ENCODE results near the gene FAM193A. TPM values are rescaled to one million over a fixed set of nuclear protein-coding genes. Genes with fewer than 3 reads are reported as not detected.
"Not testable (repeated sequence)": the region's sequence is repeated elsewhere in the genome, so short reads cannot be mapped to it uniquely, and the experiment has no call there.

FAM193A gene
- polyA plus RNA-seq, 1 donor: 31.3 TPM

GRCh38 chr4:2746891-2747695 lies 210.6 kb downstream of the FAM193A start:
- no peak for DNase-seq

GRCh38 chr4:2750719-2751605 lies 214.5 kb downstream of the FAM193A start:
- no peak for DNase-seq

- no peak for DNase-seq
Observed at GRCh38 chr4:2753436-2753835, 217.0 kb downstream of the FAM193A start.

DNA sequence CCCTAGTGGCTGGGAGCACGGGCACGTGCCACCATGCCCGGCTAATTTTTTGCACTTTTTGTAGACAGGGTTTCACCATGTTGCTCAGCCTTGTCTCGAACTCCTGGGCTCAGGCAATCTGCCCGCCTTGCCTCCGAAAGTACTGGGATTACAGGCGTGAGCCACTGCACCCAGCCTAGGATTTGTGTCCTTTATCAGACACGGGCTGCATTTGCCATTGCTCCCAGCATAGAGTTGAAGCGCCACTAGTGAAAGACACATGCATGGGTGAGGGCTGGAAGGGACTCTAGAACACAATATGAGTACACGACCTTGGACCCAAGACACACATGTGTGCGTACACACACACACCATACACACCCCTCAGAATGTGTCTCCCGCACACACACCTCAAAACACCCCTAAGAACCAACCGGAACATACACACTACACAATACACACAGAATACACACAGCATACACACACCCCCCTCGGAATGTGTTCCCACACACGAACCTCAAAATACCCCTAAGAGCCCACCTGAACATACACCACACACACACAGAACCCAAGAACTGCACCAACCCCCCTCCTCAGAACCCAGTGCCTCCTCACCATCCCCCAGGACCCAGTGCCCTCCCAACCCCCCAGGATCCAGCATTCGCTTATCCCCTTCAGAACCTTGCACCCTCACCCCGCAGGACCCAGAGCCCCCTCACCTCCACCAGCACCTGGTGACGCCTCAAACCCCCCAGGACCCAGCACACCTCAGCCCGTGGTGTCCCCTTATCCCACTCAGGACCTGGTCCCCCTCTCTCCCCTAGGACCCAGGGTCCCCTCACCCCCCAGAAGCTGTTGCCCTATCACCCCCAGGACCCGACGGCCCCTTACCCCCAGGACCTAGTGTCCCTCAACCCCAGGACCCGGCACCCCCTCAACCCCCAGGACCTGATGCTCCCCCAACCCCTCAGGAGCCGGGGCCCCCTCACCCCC lies 218.7 kb downstream of the FAM193A start:
- no peak for DNase-seq

GRCh38 chr4:2755821-2756690 lies 219.6 kb downstream of the FAM193A start, which contains the start of gene TNIP2:
TSS of gene TNIP2 (minus strand) at chr4:2756336. CDS start at chr4:2756289, 47 bp downstream.
- peak; percentile 55 for DNase-seq

DNA sequence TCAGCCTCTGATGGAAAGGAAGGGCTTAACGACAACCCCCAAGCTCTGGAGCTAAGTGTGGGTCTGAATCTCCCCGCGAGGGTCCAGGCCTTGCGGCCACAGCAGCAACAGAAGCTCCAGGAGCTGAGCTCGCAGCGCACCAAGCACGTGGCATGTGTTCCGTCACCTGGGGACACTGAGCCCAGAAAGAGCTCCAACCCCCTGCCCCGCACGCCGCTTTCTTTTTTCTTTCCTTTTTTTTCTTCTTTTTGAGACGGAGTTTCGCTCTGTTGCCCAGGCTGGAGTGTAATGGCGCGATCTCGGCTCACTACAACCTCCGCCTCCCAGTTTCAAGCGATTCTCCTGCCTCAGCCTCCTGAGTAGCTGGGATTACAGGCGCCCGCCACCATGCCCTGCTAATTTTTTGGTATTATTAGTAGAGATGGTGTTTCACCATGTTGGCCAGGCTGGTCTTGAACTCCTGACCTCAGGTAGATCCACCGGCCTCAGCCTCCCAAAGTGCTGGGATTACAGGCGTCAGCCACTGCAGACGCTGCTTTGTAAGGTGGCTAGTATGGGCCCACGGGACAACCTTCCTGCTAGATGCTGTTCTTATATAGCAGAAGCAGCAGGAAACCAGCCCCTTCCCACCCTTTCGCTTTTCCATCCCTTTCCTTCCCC lies 220.4 kb downstream of the FAM193A start:
- no peak for DNase-seq

DNA sequence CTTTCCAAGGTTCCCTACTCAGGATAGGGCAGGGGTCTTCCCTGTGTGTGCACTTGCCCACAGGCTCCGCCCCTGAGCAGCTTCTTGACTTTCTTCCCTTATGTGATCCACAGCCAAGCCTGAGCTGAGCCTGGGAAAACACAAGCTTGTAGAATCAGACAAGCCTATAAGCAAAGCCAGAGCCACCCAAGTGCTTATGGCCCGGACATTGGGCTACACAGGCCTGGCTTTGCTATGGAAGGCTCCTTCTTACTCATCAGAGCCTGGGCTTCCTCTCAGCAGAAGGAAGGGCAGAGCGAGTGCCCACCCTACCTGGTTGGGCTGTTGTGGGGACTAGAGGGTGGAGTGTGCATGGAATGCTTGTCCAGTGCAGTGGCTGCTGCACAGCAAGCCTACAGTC lies 221.0 kb downstream of the FAM193A start:
- no peak for DNase-seq

- no peak for DNase-seq
Observed at GRCh38 chr4:2761035-2761923, 224.8 kb downstream of the FAM193A start.

DNA sequence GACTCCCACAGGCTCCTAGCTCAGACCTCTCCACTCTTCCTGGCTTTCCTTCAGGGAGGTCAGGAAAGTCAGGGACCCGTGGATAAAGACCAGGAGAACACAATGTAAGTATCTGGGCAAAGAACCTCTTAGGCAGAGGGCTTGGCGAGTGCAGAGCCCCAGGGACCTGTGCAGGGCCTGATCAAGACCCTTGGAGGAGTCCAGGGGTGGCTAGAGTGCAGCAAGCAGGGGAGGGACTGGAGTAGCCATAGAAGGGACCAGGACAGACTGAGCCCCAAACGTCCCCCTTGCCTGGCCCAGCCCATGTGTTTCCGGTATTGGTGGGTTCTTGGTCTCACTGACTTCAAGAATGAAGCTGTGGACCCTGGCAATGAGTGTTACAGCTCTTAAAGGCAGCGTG lies 225.6 kb downstream of the FAM193A start:
- DNase-seq: no peak

DNA sequence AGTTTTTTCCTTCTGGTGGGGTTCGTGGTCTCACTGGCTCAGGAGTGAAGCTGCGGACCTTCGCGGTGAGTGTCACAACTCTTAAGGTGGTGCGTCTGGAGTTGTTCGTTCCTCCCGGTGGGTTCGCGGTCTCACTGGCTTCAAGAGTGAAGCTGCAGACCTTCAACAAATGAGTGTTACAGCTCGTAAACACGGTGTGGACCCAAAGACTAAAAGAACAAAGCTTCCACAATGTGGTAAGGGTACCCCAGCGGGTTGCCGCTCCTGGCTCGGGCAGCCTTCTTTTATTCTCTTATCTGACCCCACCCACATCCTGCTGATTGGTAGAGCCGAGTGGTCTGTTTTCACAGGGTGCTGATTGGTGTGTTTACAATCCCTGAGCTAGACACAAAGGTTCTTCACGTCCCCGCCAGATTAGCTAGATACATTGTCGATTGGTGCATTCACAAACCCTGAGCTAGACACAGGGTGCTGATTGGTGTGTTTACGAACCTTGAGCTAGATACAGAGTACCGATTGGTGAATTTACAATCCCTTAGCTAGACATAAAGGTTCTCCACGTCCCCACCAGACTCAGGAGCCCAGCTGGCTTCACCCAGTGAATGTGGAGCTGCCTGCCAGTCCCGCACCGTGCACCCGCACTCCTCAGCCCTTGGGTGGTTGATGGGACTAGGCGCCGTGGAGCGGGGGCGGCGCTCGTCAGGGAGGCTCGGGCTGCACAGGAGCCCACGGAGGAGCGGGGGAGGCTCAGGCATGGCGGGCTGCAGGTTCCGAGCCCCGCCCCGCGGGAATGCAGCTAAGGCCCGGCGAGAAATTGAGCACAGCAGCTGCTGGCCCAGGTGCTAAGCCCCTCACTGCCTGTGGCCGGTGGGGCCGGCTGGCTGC lies 226.3 kb downstream of the FAM193A start:
- DNase-seq: not testable (repeated sequence)

DNA sequence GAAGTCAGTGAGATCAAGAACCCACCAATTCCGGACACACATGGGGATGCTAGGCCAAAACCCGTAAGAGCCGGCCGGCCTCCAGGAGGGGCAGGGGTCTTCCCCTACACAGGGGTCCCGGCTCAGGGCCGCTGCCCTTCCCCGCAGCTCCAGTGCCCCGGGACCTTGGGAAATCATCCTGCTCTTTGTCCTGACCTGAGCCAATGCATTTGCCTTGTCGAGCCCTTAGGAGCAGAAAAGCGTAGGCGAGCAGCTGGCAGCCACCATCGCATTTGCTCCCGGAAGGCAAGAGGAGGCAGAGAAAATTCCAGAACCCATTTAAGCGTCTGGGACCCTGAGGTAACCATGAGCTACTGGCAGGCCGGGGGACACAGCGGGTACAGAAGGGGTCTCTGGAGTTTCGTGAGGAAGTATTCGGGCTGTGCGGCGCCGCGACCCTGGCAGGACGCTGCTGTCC lies 227.1 kb downstream of the FAM193A start:
- no peak for DNase-seq

DNA sequence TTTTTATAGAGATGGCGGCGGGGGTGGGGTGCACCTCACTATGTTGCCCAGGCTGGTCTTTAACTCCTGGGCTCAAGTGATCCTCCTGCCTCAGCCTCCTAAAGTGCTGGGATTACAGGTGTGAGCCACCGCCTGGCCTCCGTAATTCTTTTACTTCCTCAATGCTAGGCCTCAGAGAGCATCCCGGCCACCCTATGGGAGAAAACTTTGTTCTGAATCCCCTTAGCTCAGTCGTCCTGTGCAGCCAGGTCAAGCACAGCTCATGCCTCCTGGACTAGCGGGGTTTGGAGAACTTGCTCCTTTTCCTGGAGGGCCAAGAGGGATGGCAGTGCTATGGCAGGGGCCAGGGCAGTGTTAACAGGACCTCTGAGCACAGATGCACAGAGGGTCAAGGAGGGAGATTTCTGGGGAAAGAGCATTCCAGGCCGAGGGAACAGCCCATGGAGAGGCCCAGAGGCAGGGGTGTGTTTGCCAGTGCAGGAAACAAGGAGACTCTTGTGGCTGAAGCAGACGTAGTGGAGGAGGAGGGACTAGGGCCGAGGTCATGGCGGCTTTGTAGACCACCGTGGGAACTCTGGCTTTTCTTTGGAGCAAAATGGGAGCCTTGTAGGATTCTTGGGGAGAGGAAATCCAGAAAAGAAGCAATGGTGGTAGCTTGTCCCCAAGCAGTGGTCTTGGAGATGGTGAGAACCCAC lies 229.5 kb downstream of the FAM193A start:
- no peak for DNase-seq

GRCh38 chr4:2767046-2767704 lies 230.7 kb downstream of the FAM193A start:
- no peak for DNase-seq

DNA sequence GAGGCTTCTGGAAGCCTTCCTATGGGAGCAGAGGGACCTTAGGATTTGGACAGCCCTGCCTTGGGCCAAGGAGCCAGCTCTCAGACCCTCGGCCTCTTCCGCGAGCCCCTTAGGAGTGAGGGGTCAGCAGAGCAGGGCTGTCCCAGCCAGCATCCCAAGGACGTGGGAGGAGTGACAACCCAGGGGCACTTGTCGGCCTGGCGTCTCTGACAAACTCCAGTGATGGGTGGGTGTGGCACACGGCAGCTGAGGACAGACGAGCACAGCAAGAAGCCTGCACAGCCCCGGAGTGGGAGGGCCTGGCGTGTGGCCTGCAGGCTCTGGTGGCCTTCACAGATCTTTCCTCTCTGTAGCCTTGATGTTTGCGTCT lies 231.2 kb downstream of the FAM193A start:
- no peak for DNase-seq

DNA sequence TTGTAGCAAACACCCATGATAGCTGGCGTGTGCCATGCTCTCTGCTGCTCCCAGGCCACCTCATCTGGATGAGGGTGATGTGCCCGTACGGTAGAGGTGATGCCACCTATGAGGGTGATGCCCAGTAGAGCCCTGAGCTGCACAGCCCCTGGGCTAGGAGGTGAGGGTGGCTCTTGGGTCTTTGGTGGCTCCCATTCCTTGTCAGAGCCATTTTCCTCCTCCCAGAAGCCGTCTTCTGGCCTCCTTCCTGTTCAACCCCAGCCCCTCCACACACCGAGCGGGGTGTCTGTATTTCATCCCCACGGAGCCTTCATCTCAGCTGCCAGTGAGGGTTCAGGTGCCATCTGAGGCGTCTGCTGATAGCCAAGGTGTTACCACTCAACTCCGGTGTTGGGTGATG lies 231.7 kb downstream of the FAM193A start:
- no peak for DNase-seq

DNA sequence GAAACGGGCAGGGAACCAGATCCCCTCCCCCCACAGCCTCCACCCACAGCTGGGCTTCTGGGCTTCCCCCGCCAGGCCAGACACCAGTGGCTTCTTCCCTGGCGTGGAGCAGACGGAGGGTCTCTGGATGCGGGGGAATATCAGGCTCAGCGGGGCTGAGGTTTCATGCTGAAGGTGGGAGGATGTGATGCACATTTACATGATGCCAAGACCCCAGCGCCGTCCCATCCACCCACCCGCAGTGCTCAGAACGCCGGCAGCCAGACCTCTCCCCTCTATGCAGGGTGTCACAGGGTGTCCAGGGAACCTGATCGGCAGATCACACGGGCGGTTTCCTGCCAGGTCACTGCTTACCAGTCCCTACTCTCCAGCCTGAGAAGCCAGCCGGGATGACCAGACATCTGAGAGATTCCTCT lies 232.5 kb downstream of the FAM193A start:
- DNase-seq: no peak

GRCh38 chr4:2771264-2771663 lies 234.8 kb downstream of the FAM193A start:
- DNase-seq: no peak

Measured in left kidney (tissue), 2 donors.